Spinal cord (tissue), 10 donors: ENCODE results near the gene RYK. TPM values are rescaled to one million over a fixed set of nuclear protein-coding genes. Genes with fewer than 3 reads are reported as not detected.
A peak's percentile ranks its signal among the peaks of the same experiment; 100 is the strongest.
"Not testable (repeated sequence)": the region's sequence is repeated elsewhere in the genome, so short reads cannot be mapped to it uniquely, and the experiment has no call there.

Source experiments
- DNase-seq, 6 donors: peaks; one replicate each; pipeline versions ENCODE4 v3.0.0 to v3.0.0-alpha.2; 2013 to 2015; ENCODE audit warnings: low spot score in 6 of 6, low read depth in 4 of 6
- H3K27ac ChIP-seq: one replicate; pipeline ENCODE4 v1.5.1; 2013; ENCODE audit warnings: low read depth, low read length, control low read depth
- H3K27me3 ChIP-seq: one replicate; pipeline ENCODE4 v1.6.1; 2013; ENCODE audit warnings: low read length; ENCODE audit not compliant: control insufficient read depth, insufficient read depth
- H3K36me3 ChIP-seq: one replicate; pipeline ENCODE4 v1.6.1; 2013; ENCODE audit warnings: low read length; ENCODE audit not compliant: control insufficient read depth, insufficient read depth
- H3K4me1 ChIP-seq: one replicate; pipeline ENCODE4 v1.6.1; 2013; ENCODE audit warnings: low read length; ENCODE audit not compliant: control insufficient read depth, insufficient read depth
- H3K4me3 ChIP-seq: one replicate; pipeline ENCODE4 v1.5.1; 2013; ENCODE audit warnings: low read depth, low read length, control low read depth
- H3K9me3 ChIP-seq: one replicate; pipeline ENCODE4 v1.6.1; 2013; ENCODE audit warnings: low read length; ENCODE audit not compliant: control insufficient read depth, insufficient read depth
- WGBS: methylation state at CpG from one replicate; pipeline ENCODE4 v1.1.5; 2013; ENCODE audit warnings: missing lambda C conversion rate; ENCODE audit not compliant: insufficient coverage; 5-methylcytosine and 5-hydroxymethylcytosine counted together
- polyA plus RNA-seq, 2 donors: library from polyadenylated mRNA; unstranded; fragments of 120-200 nt; gene quantifications; one replicate each; pipeline ENCODE4 v1.2.1, GENCODE V29; 2013; ENCODE audit not compliant: insufficient read length in 2 of 2
- total RNA-seq, 2 donors: library from RNA; depleted of rRNA in 1 of 2; stranded (reverse); fragments of 120-200 nt in 1 of 2; fragments of >200 nt in 1 of 2; gene quantifications; one replicate each; pipeline versions ENCODE4 v1.2.3 to v1.2.4, GENCODE V29; 2013 to 2014
- donor health status: healthy.

Gene RYK
- total and polyA plus RNA-seq, 4 donors: 39.6 to 92.2 (median 66.2) TPM

- no peaks in the 10 kb centered on the region for H3K9me3 ChIP-seq
- no peaks in the 10 kb centered on the region for H3K4me1 ChIP-seq
- no peak for DNase-seq
- WGBS: no CpG with 5 or more reads among the region's 2 CpGs
- no peaks in the 10 kb centered on the region for H3K36me3 ChIP-seq
- no peak overlapping the region for H3K27ac ChIP-seq
- no peaks in the 10 kb centered on the region for H3K27me3 ChIP-seq
- H3K4me3 ChIP-seq: no peak overlapping the region
These were observed 22.2 kb downstream of the RYK start for GRCh38 chr3:134228479-134228878.

- no peaks in the 10 kb centered on the region for H3K9me3 ChIP-seq
- no peak overlapping the region for H3K27ac ChIP-seq
- 80% methylated on average over 2 of the region's 6 CpGs for WGBS
- no peak overlapping the region for H3K4me3 ChIP-seq
- no peaks in the 10 kb centered on the region for H3K4me1 ChIP-seq
- no peak for DNase-seq
- no peaks in the 10 kb centered on the region for H3K36me3 ChIP-seq
- no peaks in the 10 kb centered on the region for H3K27me3 ChIP-seq
These were observed 22.6 kb downstream of the RYK start for GRCh38 chr3:134228035-134228434.

GRCh38 chr3:134224796-134225156, 25.9 kb downstream of the RYK start:
- not testable (repeated sequence) for H3K27ac ChIP-seq, H3K4me3 ChIP-seq, H3K36me3 ChIP-seq, H3K4me1 ChIP-seq, H3K27me3 ChIP-seq, DNase-seq, H3K9me3 ChIP-seq
- WGBS: no CpG with 5 or more reads among the region's 1 CpG

- Histone ChIP-seq H3K27me3 (no peaks in the 10 kb centered on the region), H3K36me3 (no peaks in the 10 kb centered on the region), H3K4me3 (no peak overlapping the region), H3K9me3 (no peaks in the 10 kb centered on the region), H3K4me1 (no peaks in the 10 kb centered on the region), H3K27ac (no peak overlapping the region)
- WGBS: no CpG with 5 or more reads among the region's 2 CpGs
- no peak for DNase-seq
These were observed 27.8 kb downstream of the RYK start for GRCh38 chr3:134222835-134223234.

GRCh38 chr3:134216851-134217250, 33.8 kb downstream of the RYK start:
- Histone ChIP-seq H3K27me3 (no peaks in the 10 kb centered on the region), H3K4me3 (no peak overlapping the region), H3K9me3 (no peaks in the 10 kb centered on the region), H3K36me3 (no peaks in the 10 kb centered on the region), H3K27ac (no peak overlapping the region), H3K4me1 (peaks cover 9% of the 10 kb centered on the region)
- DNase-seq: no peak
- WGBS: 100% methylated on average over 2 of the region's 4 CpGs

- H3K27ac ChIP-seq: no peak overlapping the region
- H3K36me3 ChIP-seq: no peaks in the 10 kb centered on the region
- no CpG with 5 or more reads among the region's 10 CpGs for WGBS
- no peaks in the 10 kb centered on the region for H3K27me3 ChIP-seq
- H3K4me1 ChIP-seq: peaks cover 9% of the 10 kb centered on the region
- DNase-seq: peak in 2 of 6 donors; percentile 14 to 58
- H3K9me3 ChIP-seq: no peaks in the 10 kb centered on the region
- no peak overlapping the region for H3K4me3 ChIP-seq
These were observed 34.4 kb downstream of the RYK start for GRCh38 chr3:134216191-134216764.

GRCh38 chr3:134214239-134214638, 36.4 kb downstream of the RYK start:
- no peak for DNase-seq
- WGBS: 90% methylated on average over 2 of the region's 2 CpGs

GRCh38 chr3:134212967-134213665, 37.5 kb downstream of the RYK start:
- Histone ChIP-seq H3K4me1 (peaks cover 9% of the 10 kb centered on the region), H3K36me3 (peaks cover 6% of the 10 kb centered on the region), H3K9me3 (no peaks in the 10 kb centered on the region), H3K4me3 (no peak overlapping the region), H3K27me3 (no peaks in the 10 kb centered on the region), H3K27ac (no peak overlapping the region)
- peak in 5 of 6 donors; percentile 13 to 87 (median 54) for DNase-seq
- 80% methylated on average over 1 of the region's 3 CpGs for WGBS

More at GRCh38 chr3:134214239-134214638, 36.4 kb downstream of the RYK start:
- peaks cover 9% of the 10 kb centered on the region for H3K4me1 ChIP-seq
- H3K36me3 ChIP-seq: peaks cover 6% of the 10 kb centered on the region
- H3K27ac ChIP-seq: no peak overlapping the region
- H3K9me3 ChIP-seq: no peaks in the 10 kb centered on the region
- no peak overlapping the region for H3K4me3 ChIP-seq
- H3K27me3 ChIP-seq: no peaks in the 10 kb centered on the region

GRCh38 chr3:134211797-134212196, 38.9 kb downstream of the RYK start:
- Histone ChIP-seq H3K36me3 (peaks cover 6% of the 10 kb centered on the region), H3K9me3 (no peaks in the 10 kb centered on the region), H3K4me1 (peaks cover 9% of the 10 kb centered on the region), H3K27ac (no peak overlapping the region), H3K27me3 (no peaks in the 10 kb centered on the region), H3K4me3 (no peak overlapping the region)
- WGBS: no CpG with 5 or more reads among the region's 2 CpGs
- DNase-seq: peak in 2 of 6 donors; percentile 54 to 67

- Histone ChIP-seq H3K36me3 (peaks cover 5% of the 10 kb centered on the region), H3K4me3 (no peak overlapping the region)
These were observed 45.2 kb downstream of the RYK start for GRCh38 chr3:134205451-134205850.

More at GRCh38 chr3:134205451-134205850, 45.2 kb downstream of the RYK start:
- H3K4me1 ChIP-seq: no peaks in the 10 kb centered on the region
- DNase-seq: peak in 1 of 6 donors; percentile 15
- H3K9me3 ChIP-seq: no peaks in the 10 kb centered on the region
- 100% methylated on average over 2 of the region's 4 CpGs for WGBS
- no peak overlapping the region for H3K27ac ChIP-seq
- no peaks in the 10 kb centered on the region for H3K27me3 ChIP-seq
